Ishikawa (cell line): ENCODE data around the gene GPR137B.

Experiments
- CEBPB ChIP-seq: IDR thresholded peaks from 2 replicates; pipeline ENCODE4 v1.6.1; 2012
- CREB1 ChIP-seq: IDR thresholded peaks from 2 replicates; pipeline ENCODE4 v1.6.1; 2012; ENCODE audit warnings: low read depth
- EGR1 ChIP-seq: IDR thresholded peaks from 2 replicates; pipeline ENCODE4 v1.6.1; 2012
- EP300 ChIP-seq: IDR thresholded peaks from 2 replicates; pipeline ENCODE4 v1.6.1; 2012; ENCODE audit warnings: borderline replicate concordance
- FOXM1 ChIP-seq: IDR thresholded peaks from 2 replicates; pipeline ENCODE4 v1.6.1; 2012; ENCODE audit warnings: low read depth, borderline replicate concordance
- RAD21 ChIP-seq: IDR thresholded peaks from 2 replicates; pipeline ENCODE4 v1.6.1; 2012; ENCODE audit warnings: low read depth
- TAF1 ChIP-seq: IDR thresholded peaks from 2 replicates; pipeline ENCODE4 v1.6.1; 2012; ENCODE audit warnings: low read depth, mild to moderate bottlenecking
- USF1 ChIP-seq: IDR thresholded peaks from 2 replicates; pipeline ENCODE4 v1.6.1; 2012
- YY1 ChIP-seq: IDR thresholded peaks from 2 replicates; pipeline ENCODE4 v1.6.1; 2012; ENCODE audit warnings: low read depth
- TF ChIP-seq, protein P1 (sequence below): IDR thresholded peaks from 2 replicates; pipeline ENCODE4 v1.6.1; 2012; ENCODE audit warnings: low read depth, mild to moderate bottlenecking

DNA sequence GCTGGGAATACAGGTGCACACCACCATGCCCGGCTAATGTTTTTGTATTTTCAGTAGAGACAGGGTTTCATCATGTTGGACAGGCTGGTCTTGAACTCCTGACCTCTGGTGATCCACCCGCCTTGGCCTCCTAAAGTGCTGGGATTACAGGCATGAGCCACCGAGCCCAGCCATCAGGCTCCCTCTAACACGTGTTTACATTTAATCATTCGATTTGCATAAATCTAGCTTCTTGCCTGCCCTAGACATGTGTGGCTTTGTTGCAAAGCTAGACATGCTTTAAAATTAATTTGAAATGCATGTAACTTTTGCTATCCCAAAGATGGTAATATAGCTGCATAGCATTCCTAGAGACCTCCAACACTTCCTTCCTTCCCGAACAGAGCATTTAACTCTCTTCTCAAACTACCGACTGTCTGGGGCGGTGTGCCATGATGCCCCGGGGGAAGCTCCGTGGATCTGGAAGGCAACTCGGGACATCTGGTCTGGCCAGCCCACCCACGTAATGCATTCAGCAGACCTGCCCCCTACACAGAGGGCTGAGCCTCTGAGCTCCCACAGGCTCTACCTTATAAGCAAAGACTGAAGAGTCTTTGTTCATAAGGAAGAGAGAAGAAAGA is 42.9 kb upstream of the GPR137B start:
- TF ChIP-seq TAF1 (no peak), EP300 (no peak), FOXM1 (no peak), CEBPB (no peak), YY1 (no peak), RAD21 (no peak), CREB1 (no peak), EGR1 (no peak), USF1 (no peak)
- TF ChIP-seq, protein P1, sequence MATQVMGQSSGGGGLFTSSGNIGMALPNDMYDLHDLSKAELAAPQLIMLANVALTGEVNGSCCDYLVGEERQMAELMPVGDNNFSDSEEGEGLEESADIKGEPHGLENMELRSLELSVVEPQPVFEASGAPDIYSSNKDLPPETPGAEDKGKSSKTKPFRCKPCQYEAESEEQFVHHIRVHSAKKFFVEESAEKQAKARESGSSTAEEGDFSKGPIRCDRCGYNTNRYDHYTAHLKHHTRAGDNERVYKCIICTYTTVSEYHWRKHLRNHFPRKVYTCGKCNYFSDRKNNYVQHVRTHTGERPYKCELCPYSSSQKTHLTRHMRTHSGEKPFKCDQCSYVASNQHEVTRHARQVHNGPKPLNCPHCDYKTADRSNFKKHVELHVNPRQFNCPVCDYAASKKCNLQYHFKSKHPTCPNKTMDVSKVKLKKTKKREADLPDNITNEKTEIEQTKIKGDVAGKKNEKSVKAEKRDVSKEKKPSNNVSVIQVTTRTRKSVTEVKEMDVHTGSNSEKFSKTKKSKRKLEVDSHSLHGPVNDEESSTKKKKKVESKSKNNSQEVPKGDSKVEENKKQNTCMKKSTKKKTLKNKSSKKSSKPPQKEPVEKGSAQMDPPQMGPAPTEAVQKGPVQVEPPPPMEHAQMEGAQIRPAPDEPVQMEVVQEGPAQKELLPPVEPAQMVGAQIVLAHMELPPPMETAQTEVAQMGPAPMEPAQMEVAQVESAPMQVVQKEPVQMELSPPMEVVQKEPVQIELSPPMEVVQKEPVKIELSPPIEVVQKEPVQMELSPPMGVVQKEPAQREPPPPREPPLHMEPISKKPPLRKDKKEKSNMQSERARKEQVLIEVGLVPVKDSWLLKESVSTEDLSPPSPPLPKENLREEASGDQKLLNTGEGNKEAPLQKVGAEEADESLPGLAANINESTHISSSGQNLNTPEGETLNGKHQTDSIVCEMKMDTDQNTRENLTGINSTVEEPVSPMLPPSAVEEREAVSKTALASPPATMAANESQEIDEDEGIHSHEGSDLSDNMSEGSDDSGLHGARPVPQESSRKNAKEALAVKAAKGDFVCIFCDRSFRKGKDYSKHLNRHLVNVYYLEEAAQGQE, result no peak
